DND-41 (cell line): Measurements from ENCODE around the gene RAPGEF2.
"Not testable (repeated sequence)": the region's sequence is repeated elsewhere in the genome, so short reads cannot be mapped to it uniquely, and the experiment has no call there.

ENCODE experiments used
- ATAC-seq: fragments of 200-7000 bp; cut with Tn5 transposase; 3 replicates; pipeline ENCODE4 v1.9.1; 2021; ENCODE audit warnings: low read depth; ENCODE audit not compliant: insufficient read depth
- DNase-seq: peaks from one replicate; pipeline ENCODE4 v3.0.0-alpha.2; 2020
- H2AFZ ChIP-seq: 2 replicates; pipeline ENCODE4 v1.6.0; 2012; ENCODE audit warnings: low read depth, low read length
- H3K27ac ChIP-seq: 2 replicates; pipeline ENCODE4 v1.5.1; 2012; ENCODE audit warnings: low read length, inconsistent platforms
- H3K27me3 ChIP-seq: fragments of 200-600 bp; sonication (generic); 2 replicates; pipeline ENCODE4 v1.6.0; 2012; ENCODE audit warnings: low read length, mild to moderate bottlenecking, inconsistent platforms; ENCODE audit not compliant: insufficient read depth, poor library complexity
- H3K36me3 ChIP-seq: 2 replicates; pipeline ENCODE4 v1.5.1; 2012; ENCODE audit warnings: low read length, inconsistent platforms; ENCODE audit not compliant: insufficient read depth
- H3K4me1 ChIP-seq: 2 replicates; pipeline ENCODE4 v1.5.1; 2012; ENCODE audit warnings: mild to moderate bottlenecking, low read length; ENCODE audit not compliant: insufficient read depth
- H3K4me2 ChIP-seq: 2 replicates; pipeline ENCODE4 v1.6.0; 2012; ENCODE audit warnings: mild to moderate bottlenecking, moderate library complexity, low read length, inconsistent platforms; ENCODE audit not compliant: insufficient read depth
- H3K4me3 ChIP-seq, 2 experiments: fragments of 200-600 bp in 1 of 2; shearing (Covaris generic) in 1 of 2; 2 replicates each; pipeline ENCODE4 v1.5.1; 2012 to 2016; ENCODE audit warnings: inconsistent platforms in 2 of 2, low read length in 2 of 2, mild to moderate bottlenecking in 2 of 2, low read depth in 1 of 2, moderate library complexity in 1 of 2
- H3K79me2 ChIP-seq: 2 replicates; pipeline ENCODE4 v1.6.0; 2012; ENCODE audit warnings: low read length, inconsistent platforms; ENCODE audit not compliant: insufficient read depth
- H3K9ac ChIP-seq: 2 replicates; pipeline ENCODE4 v1.6.0; 2012; ENCODE audit warnings: low read depth, mild to moderate bottlenecking, inconsistent platforms, low read length, moderate library complexity
- H3K9me3 ChIP-seq: 2 replicates; pipeline ENCODE4 v1.5.1; 2012; ENCODE audit warnings: low read length, moderate library complexity, mild to moderate bottlenecking, inconsistent platforms; ENCODE audit not compliant: insufficient read depth, severe bottlenecking
- H4K20me1 ChIP-seq: 2 replicates; pipeline ENCODE4 v1.6.0; 2012; ENCODE audit warnings: low read length; ENCODE audit not compliant: insufficient read depth
- EZH2 ChIP-seq: IDR thresholded peaks from 3 replicates; pipeline ENCODE4 v1.6.1; 2012; ENCODE audit warnings: borderline replicate concordance, low read depth, mild to moderate bottlenecking, moderate library complexity, low read length, inconsistent platforms; ENCODE audit not compliant: severe bottlenecking
- TF ChIP-seq, protein P1 (sequence below): IDR thresholded peaks from 2 replicates; pipeline ENCODE4 v1.5.1; 2012; ENCODE audit warnings: borderline replicate concordance, low read length, moderate library complexity, mild to moderate bottlenecking; ENCODE audit not compliant: poor library complexity, severe bottlenecking; ENCODE audit errors: extremely low read depth

The RAPGEF2 gene

DNA sequence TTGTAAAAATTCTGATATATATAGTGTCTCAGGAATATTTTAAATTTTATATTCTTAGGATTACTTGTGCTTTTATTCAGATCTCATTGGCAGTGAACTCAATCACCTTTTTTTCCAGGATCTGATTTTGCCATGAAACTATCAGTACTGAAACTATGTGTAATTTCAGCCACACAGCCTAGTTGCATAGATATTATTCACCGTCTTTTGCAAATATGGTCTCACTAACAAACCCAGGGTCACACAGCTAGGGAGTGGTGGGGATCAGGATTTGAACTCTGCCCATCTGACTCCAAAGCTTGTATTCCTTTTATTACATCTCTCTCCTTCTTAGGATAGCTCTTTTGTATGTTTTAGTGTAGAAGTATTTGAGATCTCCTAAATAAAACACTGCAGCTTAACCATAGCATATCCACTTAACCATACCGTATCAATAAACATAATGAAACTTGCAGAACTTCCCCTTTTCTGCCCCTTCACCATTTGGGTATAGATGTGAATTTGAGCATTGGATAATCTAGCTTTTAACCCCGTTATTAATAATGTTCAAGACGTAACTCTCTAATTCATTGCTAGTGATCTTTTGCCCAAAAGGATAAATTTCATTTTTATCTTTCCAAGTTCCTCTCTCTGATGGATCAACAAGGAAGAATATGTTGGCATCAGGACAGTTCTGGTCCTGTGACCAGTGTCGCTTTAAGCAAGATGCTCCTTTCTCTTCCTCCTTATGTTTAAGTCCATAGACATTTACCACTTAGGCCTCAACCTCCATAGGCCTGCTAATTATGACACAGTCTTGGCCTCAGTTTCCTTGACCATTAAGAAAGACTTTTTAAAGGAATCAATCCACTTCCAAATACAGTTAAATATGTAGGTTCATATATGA, 74.6 kb downstream of the RAPGEF2 start:
- no peak for TF ChIP-seq EZH2
- TF ChIP-seq, protein P1, sequence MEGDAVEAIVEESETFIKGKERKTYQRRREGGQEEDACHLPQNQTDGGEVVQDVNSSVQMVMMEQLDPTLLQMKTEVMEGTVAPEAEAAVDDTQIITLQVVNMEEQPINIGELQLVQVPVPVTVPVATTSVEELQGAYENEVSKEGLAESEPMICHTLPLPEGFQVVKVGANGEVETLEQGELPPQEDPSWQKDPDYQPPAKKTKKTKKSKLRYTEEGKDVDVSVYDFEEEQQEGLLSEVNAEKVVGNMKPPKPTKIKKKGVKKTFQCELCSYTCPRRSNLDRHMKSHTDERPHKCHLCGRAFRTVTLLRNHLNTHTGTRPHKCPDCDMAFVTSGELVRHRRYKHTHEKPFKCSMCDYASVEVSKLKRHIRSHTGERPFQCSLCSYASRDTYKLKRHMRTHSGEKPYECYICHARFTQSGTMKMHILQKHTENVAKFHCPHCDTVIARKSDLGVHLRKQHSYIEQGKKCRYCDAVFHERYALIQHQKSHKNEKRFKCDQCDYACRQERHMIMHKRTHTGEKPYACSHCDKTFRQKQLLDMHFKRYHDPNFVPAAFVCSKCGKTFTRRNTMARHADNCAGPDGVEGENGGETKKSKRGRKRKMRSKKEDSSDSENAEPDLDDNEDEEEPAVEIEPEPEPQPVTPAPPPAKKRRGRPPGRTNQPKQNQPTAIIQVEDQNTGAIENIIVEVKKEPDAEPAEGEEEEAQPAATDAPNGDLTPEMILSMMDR: no peak
- peaks cover 5% of the 10 kb centered on the region for H3K79me2 ChIP-seq
- H4K20me1 ChIP-seq: peaks cover 26% of the 10 kb centered on the region
- DNase-seq (no peak), ATAC-seq (no peak)
- H3K36me3 ChIP-seq: no peaks in the 10 kb centered on the region
- no peaks in the 10 kb centered on the region for H3K4me1 ChIP-seq
- no peaks in the 10 kb centered on the region for H3K27me3 ChIP-seq
- no peak overlapping the region for H3K4me2 ChIP-seq
- no peak overlapping the region for H2AFZ ChIP-seq
- H3K9me3 ChIP-seq: no peaks in the 10 kb centered on the region
- H3K4me3 ChIP-seq: no peak overlapping the region
- H3K27ac ChIP-seq: no peak overlapping the region
- no peak overlapping the region for H3K9ac ChIP-seq

DNA sequence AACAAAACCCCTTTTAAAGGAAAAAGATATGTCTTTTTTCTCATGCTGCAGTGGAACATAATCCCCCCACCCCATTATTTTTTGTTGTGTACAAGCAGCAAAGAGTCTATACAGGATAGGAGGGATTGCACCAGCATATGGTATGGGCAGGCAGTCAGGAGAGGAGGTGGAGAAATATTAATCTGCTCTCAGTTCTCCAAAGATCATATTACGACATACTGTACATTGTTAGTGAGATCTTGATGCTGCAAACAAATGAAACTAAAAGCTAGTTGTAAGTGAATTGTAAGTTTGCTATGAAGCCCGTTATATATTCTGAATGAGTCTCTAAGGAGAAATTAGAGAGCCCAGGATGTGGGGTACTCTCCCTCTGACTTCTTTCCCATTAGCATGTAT, 75.3 kb downstream of the RAPGEF2 start:
- ATAC-seq (no peak), DNase-seq (no peak)
- H3K27me3 ChIP-seq: no peaks in the 10 kb centered on the region
- no peaks in the 10 kb centered on the region for H3K36me3 ChIP-seq
- H2AFZ ChIP-seq: no peak overlapping the region
- H3K4me2 ChIP-seq: no peak overlapping the region
- peaks cover 5% of the 10 kb centered on the region for H3K79me2 ChIP-seq
- no peaks in the 10 kb centered on the region for H3K9me3 ChIP-seq
- H3K27ac ChIP-seq: no peak overlapping the region
- no peak overlapping the region for H3K9ac ChIP-seq
- H3K4me3 ChIP-seq: no peak overlapping the region
- TF ChIP-seq, protein P1: no peak
- no peak for TF ChIP-seq EZH2
- H4K20me1 ChIP-seq: peaks cover 26% of the 10 kb centered on the region
- H3K4me1 ChIP-seq: no peaks in the 10 kb centered on the region

DNA sequence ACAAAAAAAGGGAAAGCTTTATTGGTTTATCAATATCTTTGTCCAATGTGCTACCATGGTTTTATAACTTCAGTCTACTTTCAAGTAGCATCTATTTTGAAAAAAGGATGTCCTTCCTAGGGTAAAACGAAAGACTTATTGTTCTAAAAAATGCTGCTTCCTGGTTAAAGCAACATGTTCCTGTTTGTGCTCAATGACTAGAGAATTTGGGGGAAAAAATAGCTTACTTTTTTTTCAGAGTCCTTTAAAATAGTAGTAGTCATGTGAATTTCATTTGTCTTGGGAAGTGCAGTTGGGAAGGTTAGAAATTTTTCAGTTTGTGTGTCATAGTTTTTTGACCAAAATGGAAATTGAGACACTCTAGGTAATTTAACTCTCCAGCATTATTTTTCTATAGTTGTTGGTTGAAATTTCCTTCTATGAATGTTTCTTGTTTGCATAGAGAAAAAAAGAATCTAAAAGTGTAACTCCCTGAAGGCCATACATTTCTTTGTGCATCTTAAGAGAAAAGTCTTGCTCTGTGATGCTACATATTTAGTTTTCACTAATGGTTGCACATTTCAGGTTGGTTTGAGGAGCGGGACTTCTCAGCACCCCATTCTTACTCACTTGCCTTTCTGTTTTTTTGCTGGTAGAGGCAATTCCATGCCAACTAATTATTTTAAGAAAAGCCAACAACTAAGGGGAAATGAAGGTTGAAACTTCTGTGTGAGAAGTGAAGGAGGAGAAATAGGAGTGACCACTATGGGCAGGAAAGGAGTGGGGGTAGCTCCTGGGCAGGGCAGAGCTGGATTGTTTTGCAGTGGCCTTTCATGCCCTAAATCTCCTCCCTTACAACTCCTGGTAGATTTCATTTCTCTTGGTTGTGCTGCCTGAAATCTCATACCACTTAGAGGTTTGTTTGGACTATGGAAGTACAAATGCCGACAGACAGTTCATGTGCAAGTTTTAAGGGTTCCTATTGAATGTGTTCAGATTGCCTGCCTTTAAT, 76.4 kb downstream of the RAPGEF2 start:
- no peaks in the 10 kb centered on the region for H3K9me3 ChIP-seq
- ATAC-seq: no peak
- TF ChIP-seq, protein P1: no peak
- no peak for TF ChIP-seq EZH2
- H2AFZ ChIP-seq: no peak overlapping the region
- no peaks in the 10 kb centered on the region for H3K36me3 ChIP-seq
- H3K4me1 ChIP-seq: no peaks in the 10 kb centered on the region
- H3K79me2 ChIP-seq: peaks cover 5% of the 10 kb centered on the region
- H3K9ac ChIP-seq: no peak overlapping the region
- H3K4me3 ChIP-seq: no peak overlapping the region
- H3K4me2 ChIP-seq: no peak overlapping the region
- no peaks in the 10 kb centered on the region for H3K27me3 ChIP-seq
- DNase-seq: no peak
- H3K27ac ChIP-seq: no peak overlapping the region
- peaks cover 22% of the 10 kb centered on the region for H4K20me1 ChIP-seq

DNA sequence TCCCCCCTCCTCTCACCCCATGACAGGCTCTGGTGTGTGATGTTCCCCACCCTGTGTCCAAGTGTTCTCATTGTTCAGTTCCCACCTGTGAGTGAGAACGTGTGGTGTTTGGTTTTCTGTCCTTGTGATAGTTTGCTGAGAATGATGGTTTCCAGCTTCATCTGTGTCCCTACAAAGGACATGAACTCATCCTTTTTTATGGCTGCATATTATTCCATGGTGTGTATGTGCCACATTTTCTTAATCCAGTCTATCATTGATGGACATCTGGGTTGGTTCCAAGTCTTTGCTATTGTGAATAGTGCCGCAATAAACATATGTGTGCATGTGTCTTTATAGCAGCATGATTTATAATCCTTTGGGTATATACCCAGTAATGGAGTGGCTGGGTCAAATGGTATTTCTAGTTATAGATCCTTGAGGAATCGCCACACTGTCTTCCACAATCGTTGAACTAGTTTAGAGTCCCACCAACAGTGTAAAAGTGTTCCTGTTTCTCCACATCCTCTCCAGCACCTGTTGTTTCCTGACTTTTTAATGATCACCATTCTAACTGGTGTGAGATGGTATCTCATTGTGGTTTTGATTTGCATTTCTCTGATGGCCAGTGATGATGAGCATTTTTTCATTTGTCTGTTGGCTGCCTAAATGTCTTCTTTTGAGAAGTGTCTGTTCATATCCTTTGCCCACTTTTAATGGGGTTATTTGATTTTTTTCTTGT, 81.2 kb downstream of the RAPGEF2 start:
- H3K27ac ChIP-seq, ATAC-seq, H3K9me3 ChIP-seq, DNase-seq, H3K4me1 ChIP-seq, H3K79me2 ChIP-seq, H2AFZ ChIP-seq, H3K9ac ChIP-seq, H4K20me1 ChIP-seq, H3K4me3 ChIP-seq, H3K36me3 ChIP-seq, H3K27me3 ChIP-seq, H3K4me2 ChIP-seq: not testable (repeated sequence)
